GM23338 (cell line): ENCODE data around the gene ZNF580. TPM values are rescaled to one million over a fixed set of nuclear protein-coding genes. Genes with fewer than 3 reads are reported as not detected.

ENCODE experiments used
- CREB1 ChIP-seq: fragments of 250-450 bp; sonication (Bioruptor Pico); IDR thresholded peaks from 2 replicates; pipeline ENCODE4 v1.5.0; 2020; ENCODE audit warnings: low read depth, mild to moderate bottlenecking, moderate library complexity
- EZH2 ChIP-seq: fragments of 200-600 bp; sonication (generic); IDR thresholded peaks from one replicate; pipeline ENCODE4 v1.8.0; 2017; ENCODE audit warnings: antibody characterized with exemption, mild to moderate bottlenecking, low read depth; ENCODE audit not compliant: unreplicated experiment
- JUNB ChIP-seq: IDR thresholded peaks from one replicate; pipeline ENCODE4 v1.6.1; 2016; ENCODE audit warnings: antibody characterized with exemption; ENCODE audit not compliant: unreplicated experiment
- STAT1 ChIP-seq: IDR thresholded peaks from one replicate; pipeline ENCODE4 v1.6.1; 2016; ENCODE audit warnings: antibody characterized with exemption; ENCODE audit not compliant: unreplicated experiment
- ZNF331 ChIP-seq: fragments of 250-450 bp; sonication (Bioruptor Pico); IDR thresholded peaks from 2 replicates; pipeline ENCODE4 v1.5.0; 2020; ENCODE audit warnings: low read depth, mild to moderate bottlenecking, moderate library complexity
- polyA plus RNA-seq: library from polyadenylated mRNA; unstranded; fragments of >200 nt; fragmentation: Nextera tagmentation; extraction: Ambion mirVana; gene quantifications from 2 replicates; pipeline ENCODE4 v1.2.1, GENCODE V29; 2016
- total RNA-seq: library from RNA; depleted of rRNA; stranded (reverse); fragments of >200 nt; shearing (Covaris generic); gene quantifications from 2 replicates; pipeline ENCODE4 v1.2.3, GENCODE V29; 2014
- TF ChIP-seq, protein P1 (sequence below): fragments of 250-450 bp; sonication (Bioruptor Pico); IDR thresholded peaks from 2 replicates; pipeline ENCODE4 v1.5.0; 2020; ENCODE audit warnings: mild to moderate bottlenecking, moderate library complexity
- TF ChIP-seq, protein P2 (sequence below): IDR thresholded peaks from one replicate; pipeline ENCODE4 v1.6.1; 2018; ENCODE audit warnings: antibody characterized with exemption; ENCODE audit not compliant: unreplicated experiment

The ZNF580 gene
- total and polyA plus RNA-seq, 2 experiments from 2014 or later: 18.7 to 23.6 TPM

DNA sequence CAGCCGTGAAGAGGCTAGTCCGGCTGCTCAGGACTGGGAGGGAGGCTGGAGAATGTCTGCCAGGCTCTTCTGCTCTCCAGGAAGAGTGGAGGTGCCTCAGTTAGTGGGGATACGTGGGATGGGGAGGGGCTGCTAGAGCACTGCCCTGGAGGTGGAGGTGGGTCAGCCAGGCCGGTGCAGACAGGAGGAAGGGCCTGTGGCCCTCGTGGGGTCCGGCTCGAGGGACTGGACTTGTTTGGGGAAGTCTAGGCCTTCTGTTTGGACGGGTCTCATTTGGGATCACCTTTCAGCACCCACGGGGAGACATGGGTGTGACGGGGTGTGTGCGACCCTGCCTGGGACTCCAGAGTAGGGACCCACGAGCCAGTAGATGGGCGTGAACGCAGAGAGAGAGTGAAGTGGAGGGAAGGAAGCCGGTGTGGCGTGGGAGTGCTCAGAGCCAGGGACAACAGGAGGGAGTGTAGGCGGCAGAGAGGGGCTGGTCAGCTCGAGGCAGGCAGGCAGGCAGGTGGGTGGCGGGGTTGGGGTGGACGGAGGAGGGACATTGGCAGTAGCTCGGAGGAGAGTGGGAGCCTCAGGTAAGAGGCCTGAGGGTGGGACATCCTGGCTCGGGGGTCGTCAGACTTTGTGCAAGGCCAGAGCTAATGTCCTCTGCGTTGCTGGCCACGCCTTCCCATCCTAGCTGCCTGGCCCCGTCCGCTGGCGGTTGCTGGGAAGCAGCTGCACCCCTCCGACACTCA lies 45.7 kb downstream of the ZNF580 start (continued):
- TF ChIP-seq, protein P1, sequence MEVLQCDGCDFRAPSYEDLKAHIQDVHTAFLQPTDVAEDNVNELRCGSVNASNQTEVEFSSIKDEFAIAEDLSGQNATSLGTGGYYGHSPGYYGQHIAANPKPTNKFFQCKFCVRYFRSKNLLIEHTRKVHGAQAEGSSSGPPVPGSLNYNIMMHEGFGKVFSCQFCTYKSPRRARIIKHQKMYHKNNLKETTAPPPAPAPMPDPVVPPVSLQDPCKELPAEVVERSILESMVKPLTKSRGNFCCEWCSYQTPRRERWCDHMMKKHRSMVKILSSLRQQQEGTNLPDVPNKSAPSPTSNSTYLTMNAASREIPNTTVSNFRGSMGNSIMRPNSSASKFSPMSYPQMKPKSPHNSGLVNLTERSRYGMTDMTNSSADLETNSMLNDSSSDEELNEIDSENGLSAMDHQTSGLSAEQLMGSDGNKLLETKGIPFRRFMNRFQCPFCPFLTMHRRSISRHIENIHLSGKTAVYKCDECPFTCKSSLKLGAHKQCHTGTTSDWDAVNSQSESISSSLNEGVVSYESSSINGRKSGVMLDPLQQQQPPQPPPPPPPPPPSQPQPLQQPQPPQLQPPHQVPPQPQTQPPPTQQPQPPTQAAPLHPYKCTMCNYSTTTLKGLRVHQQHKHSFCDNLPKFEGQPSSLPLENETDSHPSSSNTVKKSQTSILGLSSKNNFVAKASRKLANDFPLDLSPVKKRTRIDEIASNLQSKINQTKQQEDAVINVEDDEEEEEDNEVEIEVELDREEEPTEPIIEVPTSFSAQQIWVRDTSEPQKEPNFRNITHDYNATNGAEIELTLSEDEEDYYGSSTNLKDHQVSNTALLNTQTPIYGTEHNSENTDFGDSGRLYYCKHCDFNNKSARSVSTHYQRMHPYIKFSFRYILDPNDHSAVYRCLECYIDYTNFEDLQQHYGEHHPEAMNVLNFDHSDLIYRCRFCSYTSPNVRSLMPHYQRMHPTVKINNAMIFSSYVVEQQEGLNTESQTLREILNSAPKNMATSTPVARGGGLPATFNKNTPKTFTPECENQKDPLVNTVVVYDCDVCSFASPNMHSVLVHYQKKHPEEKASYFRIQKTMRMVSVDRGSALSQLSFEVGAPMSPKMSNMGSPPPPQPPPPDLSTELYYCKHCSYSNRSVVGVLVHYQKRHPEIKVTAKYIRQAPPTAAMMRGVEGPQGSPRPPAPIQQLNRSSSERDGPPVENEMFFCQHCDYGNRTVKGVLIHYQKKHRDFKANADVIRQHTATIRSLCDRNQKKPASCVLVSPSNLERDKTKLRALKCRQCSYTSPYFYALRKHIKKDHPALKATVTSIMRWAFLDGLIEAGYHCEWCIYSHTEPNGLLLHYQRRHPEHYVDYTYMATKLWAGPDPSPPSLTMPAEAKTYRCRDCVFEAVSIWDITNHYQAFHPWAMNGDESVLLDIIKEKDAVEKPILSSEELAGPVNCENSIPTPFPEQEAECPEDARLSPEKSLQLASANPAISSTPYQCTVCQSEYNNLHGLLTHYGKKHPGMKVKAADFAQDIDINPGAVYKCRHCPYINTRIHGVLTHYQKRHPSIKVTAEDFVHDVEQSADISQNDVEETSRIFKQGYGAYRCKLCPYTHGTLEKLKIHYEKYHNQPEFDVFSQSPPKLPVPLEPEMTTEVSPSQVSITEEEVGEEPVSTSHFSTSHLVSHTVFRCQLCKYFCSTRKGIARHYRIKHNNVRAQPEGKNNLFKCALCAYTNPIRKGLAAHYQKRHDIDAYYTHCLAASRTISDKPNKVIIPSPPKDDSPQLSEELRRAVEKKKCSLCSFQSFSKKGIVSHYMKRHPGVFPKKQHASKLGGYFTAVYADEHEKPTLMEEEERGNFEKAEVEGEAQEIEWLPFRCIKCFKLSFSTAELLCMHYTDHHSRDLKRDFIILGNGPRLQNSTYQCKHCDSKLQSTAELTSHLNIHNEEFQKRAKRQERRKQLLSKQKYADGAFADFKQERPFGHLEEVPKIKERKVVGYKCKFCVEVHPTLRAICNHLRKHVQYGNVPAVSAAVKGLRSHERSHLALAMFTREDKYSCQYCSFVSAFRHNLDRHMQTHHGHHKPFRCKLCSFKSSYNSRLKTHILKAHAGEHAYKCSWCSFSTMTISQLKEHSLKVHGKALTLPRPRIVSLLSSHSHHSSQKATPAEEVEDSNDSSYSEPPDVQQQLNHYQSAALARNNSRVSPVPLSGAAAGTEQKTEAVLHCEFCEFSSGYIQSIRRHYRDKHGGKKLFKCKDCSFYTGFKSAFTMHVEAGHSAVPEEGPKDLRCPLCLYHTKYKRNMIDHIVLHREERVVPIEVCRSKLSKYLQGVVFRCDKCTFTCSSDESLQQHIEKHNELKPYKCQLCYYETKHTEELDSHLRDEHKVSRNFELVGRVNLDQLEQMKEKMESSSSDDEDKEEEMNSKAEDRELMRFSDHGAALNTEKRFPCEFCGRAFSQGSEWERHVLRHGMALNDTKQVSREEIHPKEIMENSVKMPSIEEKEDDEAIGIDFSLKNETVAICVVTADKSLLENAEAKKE: no peak
- TF ChIP-seq EZH2 (no peak), CREB1 (CRISPR knock-in tag) (no peak), STAT1 (no peak), ZNF331 (CRISPR knock-in tag) (no peak), JUNB (no peak)
- TF ChIP-seq, protein P2, sequence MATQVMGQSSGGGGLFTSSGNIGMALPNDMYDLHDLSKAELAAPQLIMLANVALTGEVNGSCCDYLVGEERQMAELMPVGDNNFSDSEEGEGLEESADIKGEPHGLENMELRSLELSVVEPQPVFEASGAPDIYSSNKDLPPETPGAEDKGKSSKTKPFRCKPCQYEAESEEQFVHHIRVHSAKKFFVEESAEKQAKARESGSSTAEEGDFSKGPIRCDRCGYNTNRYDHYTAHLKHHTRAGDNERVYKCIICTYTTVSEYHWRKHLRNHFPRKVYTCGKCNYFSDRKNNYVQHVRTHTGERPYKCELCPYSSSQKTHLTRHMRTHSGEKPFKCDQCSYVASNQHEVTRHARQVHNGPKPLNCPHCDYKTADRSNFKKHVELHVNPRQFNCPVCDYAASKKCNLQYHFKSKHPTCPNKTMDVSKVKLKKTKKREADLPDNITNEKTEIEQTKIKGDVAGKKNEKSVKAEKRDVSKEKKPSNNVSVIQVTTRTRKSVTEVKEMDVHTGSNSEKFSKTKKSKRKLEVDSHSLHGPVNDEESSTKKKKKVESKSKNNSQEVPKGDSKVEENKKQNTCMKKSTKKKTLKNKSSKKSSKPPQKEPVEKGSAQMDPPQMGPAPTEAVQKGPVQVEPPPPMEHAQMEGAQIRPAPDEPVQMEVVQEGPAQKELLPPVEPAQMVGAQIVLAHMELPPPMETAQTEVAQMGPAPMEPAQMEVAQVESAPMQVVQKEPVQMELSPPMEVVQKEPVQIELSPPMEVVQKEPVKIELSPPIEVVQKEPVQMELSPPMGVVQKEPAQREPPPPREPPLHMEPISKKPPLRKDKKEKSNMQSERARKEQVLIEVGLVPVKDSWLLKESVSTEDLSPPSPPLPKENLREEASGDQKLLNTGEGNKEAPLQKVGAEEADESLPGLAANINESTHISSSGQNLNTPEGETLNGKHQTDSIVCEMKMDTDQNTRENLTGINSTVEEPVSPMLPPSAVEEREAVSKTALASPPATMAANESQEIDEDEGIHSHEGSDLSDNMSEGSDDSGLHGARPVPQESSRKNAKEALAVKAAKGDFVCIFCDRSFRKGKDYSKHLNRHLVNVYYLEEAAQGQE: no peak
